ENCODE measurements around the gene APOA5.

- TF ChIP-seq CTCF (conservative IDR thresholded peaks at IDR 0.05; ENCODE audit: low read depth, low read length) (no peak), EZH2 (IDR thresholded peaks at IDR 0.05; ENCODE audit: low read length, unreplicated experiment) (no peak), EZH2phosphoT487 (IDR thresholded peaks at IDR 0.05; ENCODE audit: borderline replicate concordance, low read length) (no peak)
Observed at GRCh38 chr11:116788975-116789374, 2.7 kb downstream of the APOA5 start.

Measured in PC-3 (cell line).